HEK293T (cell line): ENCODE measurements around the gene HUWE1.
A peak's percentile ranks its signal among the peaks of the same experiment; 100 is the strongest.

Experiments
- CTCF ChIA-PET: fragments of 350-600 bp; formaldehyde crosslinking; extraction: SDS; loops from one replicate; lab custom pipeline; 2021; ENCODE audit warnings: antibody characterized with exemption, inconsistent platforms; lab: Yijun Ruan, JAX
- POLR2A ChIA-PET: fragments of 350-600 bp; formaldehyde crosslinking; extraction: SDS; loops from one replicate; lab custom pipeline; 2020; ENCODE audit warnings: antibody characterized with exemption, inconsistent platforms; lab: Yijun Ruan, JAX
- DNase-seq: peaks from one replicate; pipeline ENCODE4 v3.0.0; 2012; ENCODE audit warnings: mixed read lengths; ENCODE audit errors: extremely low spot score
- ARNT ChIP-seq: fragments of 450-650 bp; IDR thresholded peaks from 2 replicates; pipeline ENCODE4 v1.6.1; 2017; ENCODE audit warnings: mild to moderate bottlenecking
- BHLHE40 ChIP-seq: fragments of 450-650 bp; IDR thresholded peaks from 2 replicates; pipeline ENCODE4 v1.6.1; 2016; ENCODE audit warnings: mild to moderate bottlenecking, moderate library complexity, borderline replicate concordance
- CTBP1 ChIP-seq: fragments of 450-650 bp; IDR thresholded peaks from 2 replicates; pipeline ENCODE4 v1.6.1; 2016; ENCODE audit warnings: borderline replicate concordance
- ELF4 ChIP-seq: fragments of 450-650 bp; IDR thresholded peaks from 2 replicates; pipeline ENCODE4 v1.6.1; 2017; ENCODE audit warnings: antibody characterized with exemption
- FOXA1 ChIP-seq: fragments of 450-650 bp; IDR thresholded peaks from 2 replicates; pipeline ENCODE4 v1.6.1; 2016; ENCODE audit warnings: mild to moderate bottlenecking
- FOXK2 ChIP-seq: fragments of 450-650 bp; IDR thresholded peaks from 2 replicates; pipeline ENCODE4 v1.6.1; 2016; ENCODE audit warnings: mild to moderate bottlenecking
- FOXM1 ChIP-seq: fragments of 450-650 bp; IDR thresholded peaks from 2 replicates; pipeline ENCODE4 v1.6.1; 2017; ENCODE audit warnings: mild to moderate bottlenecking, borderline replicate concordance
- HDGF ChIP-seq: fragments of 450-650 bp; IDR thresholded peaks from 2 replicates; pipeline ENCODE4 v1.6.1; 2017; ENCODE audit warnings: antibody characterized with exemption, borderline replicate concordance
- L3MBTL2 ChIP-seq: fragments of 450-650 bp; conservative IDR thresholded peaks from 2 replicates; pipeline ENCODE4 v1.6.1; 2016; ENCODE audit warnings: mild to moderate bottlenecking
- LEF1 ChIP-seq: fragments of 450-650 bp; IDR thresholded peaks from 2 replicates; pipeline ENCODE4 v1.6.1; 2017; ENCODE audit warnings: mild to moderate bottlenecking, borderline replicate concordance
- NFRKB ChIP-seq: fragments of 450-650 bp; IDR thresholded peaks from 2 replicates; pipeline ENCODE4 v1.6.1; 2016; ENCODE audit warnings: mild to moderate bottlenecking, moderate library complexity
- PKNOX1 ChIP-seq: fragments of 450-650 bp; IDR thresholded peaks from 2 replicates; pipeline ENCODE4 v1.6.1; 2016
- SP1 ChIP-seq: fragments of 450-650 bp; IDR thresholded peaks from 2 replicates; pipeline ENCODE4 v1.6.1; 2017
- SUZ12 ChIP-seq: fragments of 450-650 bp; IDR thresholded peaks from 2 replicates; pipeline ENCODE4 v1.6.1; 2016; ENCODE audit warnings: mild to moderate bottlenecking
- TARDBP ChIP-seq: fragments of 450-650 bp; IDR thresholded peaks from 2 replicates; pipeline ENCODE4 v1.6.1; 2016
- ZNF384 ChIP-seq: fragments of 450-650 bp; IDR thresholded peaks from 2 replicates; pipeline ENCODE4 v1.6.1; 2016

Gene HUWE1

GRCh38 chrX:53713987-53714579 is 27.6 kb upstream of the HUWE1 start:
- POLR2A ChIA-PET: interaction anchor here (1.5 kb wide), 1 partner anchor 31 kb away, joined by 5 read pairs; no protein-coding TSS in a partner anchor

GRCh38 chrX:53711436-53711835 is 24.9 kb upstream of the HUWE1 start:
- CTCF ChIA-PET: no interaction called here
- no peak for DNase-seq
- POLR2A ChIA-PET: interaction anchor here (0.9 kb wide), 1 partner anchor 25 kb away, joined by 3 read pairs; the partner anchor contains the start of gene HUWE1
- TF ChIP-seq SUZ12 (no peak), BHLHE40 (no peak), FOXK2 (no peak), HDGF (no peak), ELF4 (no peak), CTBP1 (no peak), ARNT (no peak), FOXA1 (no peak), PKNOX1 (no peak)

More at GRCh38 chrX:53713987-53714579, 27.6 kb upstream of the HUWE1 start:
- CTCF ChIA-PET: interaction anchor here (0.6 kb wide), 1 partner anchor 35 kb away, joined by 3 read pairs; no protein-coding TSS in a partner anchor
- no peak for TF ChIP-seq ELF4
- no peak for TF ChIP-seq CTBP1
- no peak for TF ChIP-seq SP1
- no peak for TF ChIP-seq NFRKB
- TF ChIP-seq SUZ12: no peak
- TF ChIP-seq BHLHE40: no peak
- TF ChIP-seq FOXA1: no peak
- no peak for TF ChIP-seq PKNOX1
- no peak for TF ChIP-seq FOXK2
- no peak for TF ChIP-seq HDGF
- no peak for TF ChIP-seq FOXM1
- no peak for TF ChIP-seq ARNT
- no peak for TF ChIP-seq L3MBTL2
- TF ChIP-seq LEF1: no peak
- no peak for TF ChIP-seq ZNF384
- TF ChIP-seq TARDBP: no peak
- no peak for DNase-seq

GRCh38 chrX:53704854-53705253 is 18.3 kb upstream of the HUWE1 start:
- ChIA-PET CTCF (interaction anchor here (0.6 kb wide), 1 partner anchor 543 kb away, joined by 4 read pairs; no protein-coding TSS in a partner anchor), POLR2A (interaction anchor here (0.8 kb wide), 1 partner anchor 21 kb away, joined by 3 read pairs; no protein-coding TSS in a partner anchor)
- TF ChIP-seq PKNOX1 (no peak), FOXA1 (no peak), CTBP1 (no peak), NFRKB (no peak), FOXM1 (no peak), ARNT (no peak), L3MBTL2 (no peak), SP1 (no peak), ZNF384 (no peak), LEF1 (no peak), BHLHE40 (no peak), FOXK2 (no peak), ELF4 (no peak), HDGF (no peak), SUZ12 (no peak), TARDBP (no peak)
- no peak for DNase-seq

GRCh38 chrX:53704294-53704693 is 17.8 kb upstream of the HUWE1 start:
- no peak for DNase-seq
- CTCF ChIA-PET: interaction anchor here (0.6 kb wide), 1 partner anchor 544 kb away, joined by 4 read pairs; no protein-coding TSS in a partner anchor
- POLR2A ChIA-PET: no interaction called here
- no peak for TF ChIP-seq L3MBTL2
- TF ChIP-seq FOXK2: no peak
- TF ChIP-seq ARNT: no peak
- no peak for TF ChIP-seq ZNF384
- TF ChIP-seq FOXM1: no peak
- TF ChIP-seq FOXA1: no peak
- no peak for TF ChIP-seq SP1
- no peak for TF ChIP-seq CTBP1
- no peak for TF ChIP-seq SUZ12
- no peak for TF ChIP-seq HDGF
- TF ChIP-seq BHLHE40: no peak
- no peak for TF ChIP-seq TARDBP
- no peak for TF ChIP-seq ELF4
- no peak for TF ChIP-seq LEF1
- TF ChIP-seq PKNOX1: no peak

GRCh38 chrX:53695946-53696549 is 9.5 kb upstream of the HUWE1 start:
- CTCF ChIA-PET: no interaction called here
- peak; percentile 20 for DNase-seq
- POLR2A ChIA-PET: no interaction called here
- TF ChIP-seq HDGF (no peak), FOXA1 (no peak), CTBP1 (no peak), SP1 (no peak), L3MBTL2 (no peak), LEF1 (no peak), SUZ12 (no peak), ARNT (no peak), ELF4 (no peak), ZNF384 (no peak), FOXK2 (no peak), BHLHE40 (no peak), NFRKB (no peak)
